ENCODE results near the gene GALNT7. TPM values are rescaled to one million over a fixed set of nuclear protein-coding genes. Genes with fewer than 3 reads are reported as not detected.

GALNT7 gene
- total and polyA plus RNA-seq, 10 of the 15 experiments (the other 5 are each of a cell fraction or from before 2014, with no cell fraction given), result 14.2 to 33.2 (median 28.9) TPM

GRCh38 chr4:173146456-173146855, 22.2 kb upstream of the GALNT7 start (continued):
- TF ChIP-seq KDM1A (IDR thresholded peaks at IDR 0.05; ENCODE audit: borderline replicate concordance) (no peak), ATF3 (IDR thresholded peaks at IDR 0.05; ENCODE audit: borderline replicate concordance, extremely low read depth, low read depth, low read length) (no peak), EZH2 (IDR thresholded peaks at IDR 0.05; ENCODE audit: borderline replicate concordance, control insufficient read depth, low read depth, low read length) (no peak), PML (IDR thresholded peaks at IDR 0.05; ENCODE audit: low read length) (no peak), ZNF217 (IDR thresholded peaks at IDR 0.05) (no peak), MEF2B (IDR thresholded peaks at IDR 0.05; ENCODE audit: partially characterized antibody, poor library complexity, severe bottlenecking) (no peak), RBBP5 (conservative IDR thresholded peaks at IDR 0.05) (no peak), RELB (IDR thresholded peaks at IDR 0.05; ENCODE audit: low read depth) (no peak), NKRF (conservative IDR thresholded peaks at IDR 0.05) (no peak), MTA2 (IDR thresholded peaks at IDR 0.05; ENCODE audit: low read depth) (no peak), NFXL1 (IDR thresholded peaks at IDR 0.05; ENCODE audit: borderline replicate concordance) (no peak), SIN3A (IDR thresholded peaks at IDR 0.05; ENCODE audit: low read depth, low read length) (no peak)

All from GM12878 (cell line).